HG02642 (cell line): ENCODE data around the gene CDHR1.
A peak's percentile ranks its signal among the peaks of the same experiment; 100 is the strongest.

ENCODE experiments used
- ATAC-seq: cut with Tn5 transposase; IDR thresholded peaks from one replicate; pipeline ENCODE4 v1.9.1; 2021; ENCODE audit warnings: mild to moderate bottlenecking; ENCODE audit not compliant: unreplicated experiment, poor library complexity

Gene CDHR1

GRCh38 chr10:84256510-84257342 lies 62.4 kb downstream of the CDHR1 start:
- peak; percentile 63 for ATAC-seq

DNA sequence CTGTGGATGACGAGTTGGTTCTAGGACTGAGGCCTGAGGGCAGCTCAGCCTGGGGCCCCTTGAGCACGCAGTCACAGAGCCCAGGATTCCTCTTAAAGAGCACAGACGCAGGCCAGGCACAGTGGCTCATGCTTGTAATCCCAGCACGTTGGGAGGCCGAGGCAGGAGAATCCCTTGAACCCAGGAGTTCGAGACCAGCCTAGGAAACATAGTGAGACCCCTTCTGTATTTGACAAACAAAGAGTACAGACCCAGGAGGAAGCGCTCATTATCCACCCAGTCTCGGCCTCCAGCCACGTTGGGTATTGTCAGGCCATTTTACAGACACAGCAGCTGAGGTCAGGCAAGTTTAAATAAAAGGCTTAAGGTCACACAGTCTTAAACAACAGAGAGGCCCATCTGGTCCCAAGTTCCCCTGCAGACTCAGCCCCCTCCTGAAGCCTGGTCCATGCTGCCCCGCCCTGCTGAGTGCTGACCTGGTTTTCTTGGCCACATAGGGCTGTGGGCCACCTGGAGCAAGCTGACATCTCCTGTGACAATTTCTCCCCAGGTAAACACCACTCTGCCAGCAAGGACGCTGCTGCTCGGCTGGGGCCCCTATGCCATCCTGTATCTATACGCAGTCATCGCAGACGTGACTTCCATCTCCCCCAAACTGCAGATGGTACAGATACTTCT lies 63.1 kb downstream of the CDHR1 start:
- ATAC-seq, result no peak

DNA sequence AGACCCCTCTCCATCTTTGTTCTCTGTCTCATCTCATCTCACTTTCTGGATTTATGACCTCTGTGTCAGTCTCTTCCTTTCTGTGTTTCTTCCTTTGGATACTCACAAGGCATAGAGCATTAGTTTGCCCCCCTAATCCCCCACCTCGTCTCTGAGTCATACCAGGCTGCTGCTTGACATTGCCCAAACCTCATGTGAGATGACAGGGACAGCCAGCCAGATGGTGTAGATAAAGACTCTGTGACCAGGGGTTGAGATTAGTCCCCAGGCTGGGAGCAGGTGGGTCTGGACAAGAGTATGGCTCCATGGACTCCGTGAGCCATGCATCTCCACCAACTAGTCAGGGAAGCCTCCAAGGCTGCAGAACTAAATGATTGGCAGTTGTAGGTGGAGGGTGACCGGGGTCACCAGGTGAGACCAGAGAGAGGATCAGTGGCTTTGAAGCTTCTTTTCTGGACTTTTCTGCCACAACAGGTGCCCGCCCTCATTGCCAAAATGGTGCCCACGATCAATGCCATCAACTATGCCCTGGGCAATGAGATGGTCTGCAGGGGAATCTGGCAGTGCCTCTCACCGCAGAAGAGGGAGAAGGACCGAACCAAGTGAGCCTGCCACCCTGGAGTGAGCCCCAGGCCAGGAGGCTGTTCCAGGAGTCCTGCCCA lies 63.8 kb downstream of the CDHR1 start:
- no peak for ATAC-seq

- ATAC-seq, result no peak
These were observed 67.0 kb downstream of the CDHR1 start for GRCh38 chr10:84261236-84261915.

GRCh38 chr10:84262190-84262956 lies 68.0 kb downstream of the CDHR1 start:
- ATAC-seq, result no peak

DNA sequence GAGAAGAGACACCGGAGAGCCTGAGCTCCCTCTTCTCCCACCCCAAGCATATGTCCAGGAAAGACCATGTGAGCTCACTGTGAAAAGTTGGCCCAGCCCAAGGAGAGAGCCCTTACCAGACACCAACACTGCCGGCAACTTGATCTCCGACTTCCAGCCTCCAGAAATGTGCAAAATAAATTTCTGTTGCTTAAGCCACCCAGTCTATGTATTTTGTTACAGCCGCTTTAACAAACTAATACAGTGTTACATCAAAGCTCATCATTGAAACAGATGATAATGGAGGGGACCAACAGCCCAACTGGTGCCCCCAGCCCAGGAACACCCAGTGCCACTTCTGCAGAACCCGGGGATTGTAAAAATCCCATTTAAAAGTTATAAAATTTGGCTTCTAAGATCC lies 69.4 kb downstream of the CDHR1 start:
- no peak for ATAC-seq

- ATAC-seq, result peak; percentile 98
These were observed 70.3 kb downstream of the CDHR1 start for GRCh38 chr10:84264611-84265141.

GRCh38 chr10:84265418-84265817 lies 71.1 kb downstream of the CDHR1 start:
- no peak for ATAC-seq

GRCh38 chr10:84267503-84268126 lies 73.3 kb downstream of the CDHR1 start:
- ATAC-seq, result no peak

- ATAC-seq, result no peak
These were observed 74.8 kb downstream of the CDHR1 start for GRCh38 chr10:84269162-84269561.
